ENCODE results near the gene PDGFRB. TPM values are rescaled to one million over a fixed set of nuclear protein-coding genes. Genes with fewer than 3 reads are reported as not detected.

Gene PDGFRB
- total and polyA plus RNA-seq, 9 of the 15 experiments (the other 6 are each of a cell fraction or from before 2014, with no cell fraction given): 0.01 to 1.5 (median 0.09) TPM; not detected in 3

- TF ChIP-seq ZBTB40 (IDR thresholded peaks at IDR 0.05) (peak; percentile 64), ZBTB40 (CRISPR knock-in tag; IDR thresholded peaks at IDR 0.05) (no peak), NBN (IDR thresholded peaks at IDR 0.05; ENCODE audit: low read depth) (0 out of 2 replicates have a peak, but pooled peaks have one; percentile 24), HINFP (tag; conservative IDR thresholded peaks at IDR 0.05; ENCODE audit: low read depth) (no peak), MCM7 (IDR thresholded peaks at IDR 0.05) (no peak), MTA3 (IDR thresholded peaks at IDR 0.05; ENCODE audit: borderline replicate concordance) (0 out of 2 replicates have a peak, but pooled peaks have one; percentile 51), SAP30 (IDR thresholded peaks at IDR 0.05; ENCODE audit: borderline replicate concordance, insufficient read depth, low read depth, low read length, poor library complexity, severe bottlenecking) (no peak), NR2C1 (IDR thresholded peaks at IDR 0.05) (peak; percentile 57; the same call in 1 of the 2 replicates), NR2C1 (tag; IDR thresholded peaks at IDR 0.05) (no peak), SPI1 (IDR thresholded peaks at IDR 0.05; ENCODE audit: borderline replicate concordance, low read depth, low read length) (peak; percentile 91), TOE1 (IDR thresholded peaks at IDR 0.05; ENCODE audit: borderline replicate concordance) (peak; percentile 90; the same call in 1 of the 2 replicates), TOE1 (CRISPR knock-in tag; IDR thresholded peaks at IDR 0.05; ENCODE audit: borderline replicate concordance, low read depth) (no peak), THRB (CRISPR knock-in tag; conservative IDR thresholded peaks at IDR 0.05) (no peak), CREB1 (IDR thresholded peaks at IDR 0.05) (peak; percentile 85), CREB1 (CRISPR knock-in tag; IDR thresholded peaks at IDR 0.05) (peak; percentile 86; the same call in 1 of the 2 replicates), GABPA (tag; conservative IDR thresholded peaks at IDR 0.05; ENCODE audit: low read depth) (peak; percentile 44; the same call in 1 of the 2 replicates)
Observed at GRCh38 chr5:150142185-150142958, 13.3 kb downstream of the PDGFRB start (continued).
